G401.6 (cell line): ENCODE results near the gene MPP4.

Source experiments
- FAIRE-seq: peaks from 2 replicates; lab custom pipeline; 2012; peaks lifted over from hg19 to GRCh38; lab: Jason Lieb, UNC

The MPP4 gene

DNA sequence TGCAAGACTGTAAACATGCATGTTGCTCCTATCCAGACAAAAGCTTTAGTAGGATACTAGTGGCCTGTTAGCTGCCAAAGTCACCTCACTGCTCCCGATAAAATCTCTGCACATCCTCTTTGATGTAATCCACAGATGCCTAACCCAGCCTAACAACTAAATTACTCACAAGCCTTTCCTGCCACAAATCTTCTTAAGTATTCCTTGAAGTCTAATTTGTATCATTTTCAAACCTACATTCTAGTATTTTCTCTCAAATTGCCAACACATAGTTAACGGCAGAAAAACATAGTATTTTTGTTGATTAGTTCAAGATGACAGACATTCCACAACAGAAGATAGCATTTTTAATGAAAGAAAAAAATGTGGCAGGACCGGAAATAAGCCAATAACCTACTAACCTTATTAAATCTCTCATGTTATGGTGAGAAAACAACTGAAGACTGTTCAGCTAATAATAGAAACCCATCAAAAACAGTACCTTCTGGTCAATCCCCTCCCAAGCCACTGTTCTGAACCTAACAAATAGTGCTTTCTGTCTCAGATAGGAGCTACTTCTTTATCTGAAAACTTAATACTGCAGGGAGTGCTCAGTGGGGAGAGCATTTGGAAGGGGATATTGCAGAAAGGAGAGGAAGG lies at the start of gene MPP4:
Gene MPP4, minus strand, starts transcription at position 57 of the 639 bp plus-strand sequence. CDS start 4,690 bp downstream, outside the sequence.
- FAIRE-seq = peak; percentile 98

- FAIRE-seq = no peak
Measured at GRCh38 chr2:201746551-201746950, 48.1 kb upstream of the MPP4 start.

DNA sequence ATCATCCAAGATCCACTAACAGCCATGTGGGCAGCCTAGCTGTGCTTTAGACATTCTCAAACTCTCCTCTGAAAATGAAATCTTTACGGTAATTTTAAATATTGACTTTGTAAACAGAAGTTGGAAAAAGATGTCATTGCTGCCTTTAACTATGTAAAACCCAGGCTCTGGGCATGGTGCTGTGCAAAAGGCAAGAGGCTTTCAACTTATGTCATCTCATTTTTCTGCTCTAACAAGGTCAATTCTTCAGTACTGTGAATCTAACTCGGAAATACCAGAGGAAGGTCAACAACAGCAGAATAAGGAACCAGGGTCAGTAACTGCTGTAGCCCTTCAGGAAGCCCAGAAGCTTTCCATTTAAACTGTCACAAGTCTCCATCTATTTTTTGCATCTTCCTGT lies 37.0 kb upstream of the MPP4 start:
- no peak for FAIRE-seq

- no peak for FAIRE-seq
Measured at GRCh38 chr2:201734111-201734510, 35.7 kb upstream of the MPP4 start.

DNA sequence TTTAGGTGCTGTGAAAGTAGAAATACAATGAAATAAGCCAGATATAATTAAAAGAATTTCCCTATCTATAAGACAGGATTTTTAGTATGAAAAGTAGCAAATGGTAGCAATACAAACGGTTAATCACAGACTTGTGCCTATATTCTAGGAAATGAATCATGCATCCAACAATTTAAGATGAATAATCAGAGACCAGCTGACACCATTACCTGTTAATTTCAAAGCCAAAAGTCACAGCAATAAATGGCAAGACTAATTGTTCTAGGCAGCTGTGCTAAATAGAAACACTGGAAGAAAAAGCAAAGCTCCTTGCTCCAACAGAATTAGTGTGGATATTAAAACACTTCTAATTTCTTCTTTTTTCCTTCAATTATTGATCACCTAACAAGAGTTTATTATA lies 35.1 kb upstream of the MPP4 start:
- no peak for FAIRE-seq

DNA sequence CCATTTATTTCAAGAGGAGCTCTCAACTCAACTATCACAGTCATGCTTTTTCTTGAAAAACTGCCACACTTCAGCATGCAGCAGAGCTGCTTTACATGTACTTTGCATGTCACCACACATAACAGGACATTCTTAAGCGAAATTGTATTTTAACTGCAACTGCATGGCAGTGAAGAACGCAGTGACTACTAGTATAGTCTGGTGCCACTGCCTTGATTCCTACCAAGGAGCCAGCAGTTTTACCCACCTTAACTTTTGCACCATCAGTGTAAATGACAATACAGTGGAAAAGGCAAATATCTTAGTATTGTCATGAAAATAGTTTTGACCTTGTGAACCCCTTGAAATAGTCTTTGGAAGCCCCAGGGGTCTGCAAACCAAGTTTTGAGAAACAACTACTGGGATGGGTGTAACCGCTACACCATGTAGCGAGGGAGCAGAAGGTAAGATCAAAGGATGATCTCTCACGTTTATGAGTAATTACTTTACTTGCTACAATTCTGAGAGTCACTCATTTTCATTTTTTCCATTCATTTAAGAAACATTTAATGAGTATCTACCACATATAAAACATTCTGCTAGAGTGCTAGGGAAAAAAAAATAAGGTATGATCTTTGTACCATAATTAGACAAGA lies 32.3 kb upstream of the MPP4 start:
- FAIRE-seq = peak; percentile 3

DNA sequence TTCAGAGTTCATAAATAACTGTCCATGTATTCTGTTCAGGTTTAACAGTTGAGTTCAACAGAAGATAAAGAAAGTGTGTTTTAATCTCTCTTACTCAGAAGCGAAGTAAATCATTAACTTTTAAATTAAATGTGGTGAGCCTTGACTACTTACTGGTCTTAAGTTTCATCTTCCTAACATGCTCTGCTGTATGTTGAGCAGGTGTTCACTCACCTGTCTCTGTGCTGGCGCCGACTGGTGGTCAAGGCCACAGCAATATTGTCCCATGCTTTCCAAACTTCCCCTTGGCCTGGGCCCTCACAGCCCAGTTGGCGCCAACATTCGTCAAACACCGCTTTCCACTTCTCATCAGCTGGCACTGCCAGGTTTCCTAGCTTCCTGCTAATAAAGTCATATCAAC lies 17.0 kb upstream of the MPP4 start:
- no peak for FAIRE-seq

DNA sequence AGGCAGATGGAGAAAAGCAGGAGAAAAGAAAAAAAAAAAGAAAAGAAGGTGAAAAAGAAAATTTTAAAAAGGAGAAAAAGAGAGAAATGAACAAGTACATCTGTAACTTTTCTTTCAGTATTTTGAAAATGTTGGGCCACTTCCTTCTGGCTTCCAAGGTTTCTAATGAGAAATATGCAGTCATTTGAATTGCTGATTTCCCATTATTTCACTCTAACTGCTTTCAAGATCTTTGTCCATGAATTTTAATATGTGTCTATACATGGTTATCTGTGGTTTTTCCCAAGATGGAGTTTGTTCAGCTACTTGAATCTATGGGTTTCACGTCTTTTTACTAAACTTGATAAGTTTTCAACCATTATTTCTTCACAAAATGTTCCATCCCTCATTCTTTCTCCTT lies 14.3 kb upstream of the MPP4 start:
- no peak for FAIRE-seq

- no peak for FAIRE-seq
Measured at GRCh38 chr2:201709747-201710146, 11.3 kb upstream of the MPP4 start.

DNA sequence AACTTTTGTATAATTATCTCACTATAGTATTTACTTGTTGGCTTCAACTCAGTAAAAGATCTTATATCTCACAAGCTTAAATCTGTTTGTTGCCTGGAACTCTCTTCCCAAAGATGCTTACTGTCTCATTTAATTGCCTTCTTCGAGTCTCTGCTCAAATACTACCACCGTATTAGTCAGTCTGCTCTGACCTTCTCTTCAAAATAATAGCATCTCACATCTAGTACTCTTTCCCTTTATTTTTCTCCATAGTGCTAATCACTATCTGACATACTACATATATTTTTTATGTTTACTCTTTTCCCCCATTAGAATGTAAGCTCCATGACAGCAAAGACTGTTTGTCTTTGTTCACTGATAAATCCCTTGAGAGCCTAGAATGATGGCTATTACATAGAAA lies 10.6 kb upstream of the MPP4 start:
- FAIRE-seq = peak; percentile 8

DNA sequence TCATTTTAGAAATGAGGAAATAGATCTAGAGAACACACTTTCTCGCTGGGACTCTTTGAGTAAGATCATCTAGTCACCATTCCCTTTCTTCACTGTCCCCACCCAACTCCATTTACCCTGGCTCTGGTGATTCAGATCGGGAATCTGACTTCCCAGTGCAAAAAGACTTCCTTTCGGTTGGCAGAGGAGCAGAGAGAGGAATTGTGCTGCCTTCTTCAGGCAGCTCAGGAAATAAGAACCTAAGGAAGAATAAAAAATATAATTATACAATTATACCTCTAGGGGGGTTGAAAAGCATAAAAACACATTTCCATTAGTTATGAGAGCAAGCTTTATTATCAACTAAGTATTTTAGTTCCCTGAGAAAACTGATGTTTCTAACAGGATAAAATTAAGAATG lies 9.3 kb upstream of the MPP4 start:
- FAIRE-seq = peak; percentile 90

DNA sequence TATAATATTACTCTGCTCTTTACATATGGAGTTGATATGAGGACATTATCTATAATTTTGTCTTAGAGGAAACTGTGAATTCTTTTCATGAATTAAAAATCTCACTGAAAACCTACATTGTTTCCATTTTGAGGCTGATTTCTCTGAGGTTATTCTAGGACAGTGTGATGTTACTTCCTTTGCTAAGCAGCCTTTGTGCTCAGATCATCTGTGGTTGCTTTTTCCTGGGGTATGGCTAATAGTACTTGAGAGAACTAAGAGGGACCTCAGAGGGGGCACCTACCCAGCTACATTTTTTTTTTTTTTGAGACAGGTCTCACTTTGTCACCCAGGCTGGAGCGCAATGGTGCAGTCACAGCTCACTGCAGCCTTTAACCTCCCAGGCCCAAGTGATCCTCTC lies 8.7 kb upstream of the MPP4 start:
- peak; percentile 55 for FAIRE-seq

GRCh38 chr2:201704536-201704935 lies 6.1 kb upstream of the MPP4 start:
- no peak for FAIRE-seq

DNA sequence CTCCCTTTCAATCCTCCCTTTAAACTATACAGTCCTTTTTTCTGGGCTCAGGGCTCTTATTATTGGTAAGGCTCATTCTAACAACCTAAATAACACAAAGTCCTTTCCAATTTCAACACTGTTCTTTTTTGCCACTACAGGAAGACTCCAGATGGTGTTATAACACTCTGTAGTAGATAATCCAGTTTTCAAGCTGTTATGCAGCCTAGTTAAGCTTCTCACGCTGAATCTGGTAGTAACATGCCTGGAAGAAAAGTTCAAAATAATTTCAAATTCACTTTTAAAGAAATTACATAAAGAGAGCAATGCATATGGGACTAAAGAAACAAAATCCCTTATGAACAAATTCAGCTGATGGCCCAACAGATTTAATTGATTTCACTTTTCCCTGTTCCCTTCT lies 3.2 kb upstream of the MPP4 start:
- FAIRE-seq = no peak

DNA sequence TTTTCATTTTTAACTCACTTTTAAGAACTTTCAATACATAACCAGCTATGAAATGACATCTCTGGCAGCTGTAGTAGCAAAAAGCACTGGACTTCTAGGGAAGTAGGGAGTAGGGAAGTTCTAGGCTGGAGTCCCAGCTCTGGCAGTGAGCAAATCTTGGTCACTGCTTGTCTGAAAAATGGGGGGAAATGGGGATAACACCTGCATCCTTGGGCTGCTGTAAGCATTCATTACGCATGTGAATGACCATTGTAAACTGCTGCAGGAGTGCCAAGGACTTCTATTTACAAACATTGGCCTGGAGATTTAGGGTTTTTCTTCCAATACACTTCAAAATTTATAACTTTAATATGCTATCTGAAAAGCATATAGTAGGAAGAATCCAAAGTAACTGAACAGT lies 972 bp upstream of the MPP4 start:
- FAIRE-seq = no peak

DNA sequence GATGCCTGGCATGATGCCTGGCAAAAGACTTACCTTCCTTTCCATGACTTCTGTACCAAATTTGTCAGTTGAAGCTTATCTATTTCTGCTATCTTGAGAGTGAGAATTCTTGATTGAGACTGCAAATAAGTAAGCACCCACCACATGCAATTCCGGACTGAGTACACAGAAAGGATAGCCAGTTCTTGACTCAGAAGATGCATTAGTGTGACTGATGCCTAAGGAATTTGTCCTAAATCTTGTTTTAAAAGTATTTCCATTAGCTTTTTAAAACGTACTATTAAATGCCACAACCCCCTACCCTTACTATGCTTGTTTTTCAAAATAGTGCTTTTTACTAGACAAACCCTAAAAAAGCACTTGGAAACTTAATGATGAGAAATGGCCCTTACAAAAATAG lies 545 bp downstream of the MPP4 start:
- FAIRE-seq = no peak

- FAIRE-seq = no peak
Measured at GRCh38 chr2:201696151-201696659, 2.2 kb downstream of the MPP4 start.

- FAIRE-seq = no peak
Measured at GRCh38 chr2:201685156-201685555, 13.3 kb downstream of the MPP4 start.

DNA sequence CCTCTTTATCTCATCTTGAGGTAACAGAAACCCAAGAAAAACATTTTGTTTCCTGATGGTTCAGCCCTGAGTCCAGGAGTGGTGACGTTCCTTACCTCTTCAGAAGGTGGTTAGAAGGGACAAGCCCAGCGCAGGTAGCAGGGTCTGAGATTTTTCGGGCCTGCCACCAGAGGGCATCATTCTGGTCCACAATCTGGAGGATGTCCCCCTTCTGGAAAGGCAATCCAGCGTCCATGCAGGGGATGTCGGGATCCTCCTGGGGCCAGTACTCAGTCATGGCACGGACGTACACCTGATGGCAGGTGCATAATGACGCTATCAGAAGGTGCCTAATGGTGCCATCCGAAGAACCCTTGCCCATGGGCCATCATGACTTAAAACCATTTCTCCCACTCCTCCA lies 17.7 kb downstream of the MPP4 start:
- FAIRE-seq = no peak

- no peak for FAIRE-seq
Measured at GRCh38 chr2:201678401-201678800, 20.0 kb downstream of the MPP4 start.

DNA sequence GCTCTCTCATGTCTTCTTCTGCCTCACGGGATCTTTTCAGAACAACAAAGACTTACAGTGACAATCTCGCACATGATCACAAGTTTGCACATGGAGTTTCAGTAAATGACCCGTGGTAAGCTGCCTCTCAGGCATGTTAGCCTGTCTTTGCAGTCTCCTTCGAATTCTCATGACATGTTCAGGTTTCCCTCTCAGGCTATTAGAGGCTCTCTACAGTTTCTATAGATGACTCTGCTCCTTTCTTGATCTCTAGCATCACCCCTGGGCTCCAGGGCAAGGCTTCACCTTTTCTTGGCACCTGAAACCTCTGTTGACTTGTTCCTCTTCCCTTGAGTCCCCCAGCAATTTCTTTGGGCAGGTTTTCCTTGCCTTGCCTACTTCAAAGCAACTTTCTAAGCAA lies 23.0 kb downstream of the MPP4 start:
- FAIRE-seq = no peak

DNA sequence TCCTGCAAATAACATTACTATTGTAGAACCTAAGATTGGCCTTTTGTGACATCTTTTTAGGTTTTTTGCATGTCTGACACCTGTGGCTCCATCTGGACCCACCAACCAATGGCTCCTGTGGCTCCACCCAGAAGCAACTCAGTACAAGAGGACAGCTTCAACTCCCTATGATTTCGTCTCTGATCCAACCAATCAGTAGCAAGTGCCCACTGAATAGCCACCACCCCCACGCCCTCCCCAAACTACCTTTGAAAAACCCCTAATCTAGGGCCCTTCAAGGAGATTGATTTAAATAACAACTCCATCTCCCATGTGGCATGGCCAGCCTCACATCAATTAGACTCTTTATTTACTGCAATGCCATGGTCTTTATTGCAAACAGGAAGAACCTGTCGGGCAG lies 23.6 kb downstream of the MPP4 start:
- FAIRE-seq = no peak

GRCh38 chr2:201674298-201674697 lies 24.1 kb downstream of the MPP4 start:
- FAIRE-seq = no peak

DNA sequence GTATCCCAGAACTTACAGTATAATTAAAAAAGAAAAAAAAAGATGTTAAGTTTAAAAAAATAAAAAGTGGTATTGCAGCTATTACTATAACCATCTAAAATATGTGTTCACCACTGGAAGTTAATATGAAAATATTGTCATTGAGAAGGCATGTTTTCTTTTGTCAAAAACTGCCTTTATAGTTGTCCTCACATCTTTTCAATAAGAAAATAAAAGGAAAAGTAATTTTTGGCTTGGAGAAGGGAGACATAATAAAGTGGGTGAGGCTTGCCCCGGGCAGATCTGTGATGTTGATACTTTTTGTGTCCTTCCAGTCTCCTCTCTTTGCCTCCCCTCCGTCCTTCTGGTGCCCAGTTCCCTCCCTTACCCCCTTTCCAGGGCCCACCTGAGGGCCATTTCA lies 24.9 kb downstream of the MPP4 start:
- no peak for FAIRE-seq
